HG02884 (cell line): ENCODE measurements around the gene MMS22L.

ENCODE experiments used
- ATAC-seq: cut with Tn5 transposase; IDR thresholded peaks from one replicate; pipeline ENCODE4 v1.9.1; 2021; ENCODE audit warnings: mild to moderate bottlenecking, moderate library complexity; ENCODE audit not compliant: unreplicated experiment

MMS22L gene

DNA sequence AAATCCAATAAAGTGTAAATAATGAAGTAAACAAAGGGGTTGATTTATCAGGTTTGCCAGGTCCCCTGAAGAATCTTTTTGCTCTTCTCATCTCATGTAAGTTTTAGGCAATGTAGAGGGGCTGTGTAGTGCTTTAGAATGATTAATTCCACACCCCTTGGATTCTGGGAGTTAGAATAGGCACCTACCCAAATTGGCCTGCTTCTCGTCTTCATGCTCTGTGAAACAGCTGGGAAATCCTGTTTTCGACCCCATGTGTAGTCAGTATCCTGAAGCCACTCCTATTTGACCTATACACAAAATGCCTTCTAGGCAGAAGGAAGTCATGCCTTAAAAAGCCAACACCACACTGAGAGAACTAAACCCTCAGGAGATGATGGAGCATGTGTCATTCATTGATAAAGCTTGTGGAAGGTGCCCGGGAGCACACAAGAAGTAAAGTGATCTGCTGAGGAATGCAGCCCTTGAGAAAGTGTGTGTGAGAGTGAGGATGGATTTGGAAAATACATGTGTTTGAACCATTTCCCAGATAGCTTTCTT lies 187.6 kb downstream of the MMS22L start:
- ATAC-seq = no peak

DNA sequence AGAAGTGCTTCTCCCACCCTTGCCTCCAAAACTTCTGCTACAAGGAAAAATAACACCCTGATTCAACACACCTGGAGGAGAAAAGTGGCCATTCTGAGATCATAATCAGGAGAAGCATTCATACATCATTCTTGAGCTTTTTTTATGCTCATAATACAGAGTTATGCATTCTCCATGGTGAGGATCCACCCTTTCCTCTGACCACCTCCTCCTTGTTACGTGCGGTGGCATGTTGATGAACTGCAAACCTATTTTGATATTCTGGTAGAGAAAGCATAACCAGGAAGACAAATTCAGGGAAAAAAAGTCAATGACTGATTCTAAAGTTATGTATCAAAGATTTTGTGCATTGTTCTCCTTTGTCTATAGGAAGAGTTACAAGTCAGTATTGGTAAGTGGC lies 188.6 kb downstream of the MMS22L start:
- ATAC-seq = no peak

DNA sequence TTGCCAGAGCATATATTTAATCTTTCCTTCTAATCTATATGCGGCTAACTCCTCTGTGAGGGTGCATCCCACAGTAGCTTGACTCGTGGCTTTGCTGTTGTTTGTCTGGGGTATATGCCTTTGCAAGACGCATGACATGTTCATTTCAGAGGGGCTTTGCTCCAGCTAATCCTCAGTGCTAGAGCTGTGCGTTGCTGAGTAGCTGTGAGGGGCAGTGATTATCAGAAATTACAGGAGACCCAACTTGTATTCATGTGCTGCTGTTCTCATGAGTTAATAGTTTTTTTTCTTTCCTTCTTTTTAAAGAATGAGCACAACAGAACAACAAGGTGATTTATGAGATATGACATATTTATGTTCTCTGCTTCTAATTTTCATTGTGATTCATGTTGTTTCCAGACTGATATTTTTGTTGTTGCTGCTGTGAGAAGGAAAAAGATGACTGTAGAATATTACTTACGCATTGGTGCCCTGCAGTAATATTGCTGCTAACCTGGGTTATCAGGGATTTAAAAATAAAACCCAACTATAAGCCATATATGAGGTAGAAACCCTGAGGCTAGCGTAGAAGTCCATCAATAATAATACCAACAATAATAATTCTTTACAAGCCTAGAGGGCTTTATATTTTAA lies 190.2 kb downstream of the MMS22L start:
- no peak for ATAC-seq
